Coronary artery (tissue), 2 donors: Measurements from ENCODE around the gene CCR2.
A peak's percentile ranks its signal among the peaks of the same experiment; 100 is the strongest.
"Not testable (repeated sequence)": the region's sequence is repeated elsewhere in the genome, so short reads cannot be mapped to it uniquely, and the experiment has no call there.

ENCODE experiments used
- DNase-seq: peaks from one replicate; pipeline ENCODE4 v3.0.0-alpha.2; 2017; ENCODE audit warnings: low spot score
- H3K27ac ChIP-seq, 2 donors: fragments of 200-600 bp; sonication (generic); one replicate each; pipeline ENCODE4 v1.5.1; 2016 to 2019
- H3K4me3 ChIP-seq: fragments of 200-600 bp; sonication (generic); 2 replicates; pipeline ENCODE4 v1.5.1; 2016; ENCODE audit warnings: mild to moderate bottlenecking, moderate library complexity
- TF ChIP-seq, protein P1 (sequence below): fragments of 200-600 bp; sonication (generic); IDR thresholded peaks from one replicate; pipeline ENCODE4 v1.5.1; 2019; ENCODE audit warnings: antibody characterized with exemption

Gene CCR2

DNA sequence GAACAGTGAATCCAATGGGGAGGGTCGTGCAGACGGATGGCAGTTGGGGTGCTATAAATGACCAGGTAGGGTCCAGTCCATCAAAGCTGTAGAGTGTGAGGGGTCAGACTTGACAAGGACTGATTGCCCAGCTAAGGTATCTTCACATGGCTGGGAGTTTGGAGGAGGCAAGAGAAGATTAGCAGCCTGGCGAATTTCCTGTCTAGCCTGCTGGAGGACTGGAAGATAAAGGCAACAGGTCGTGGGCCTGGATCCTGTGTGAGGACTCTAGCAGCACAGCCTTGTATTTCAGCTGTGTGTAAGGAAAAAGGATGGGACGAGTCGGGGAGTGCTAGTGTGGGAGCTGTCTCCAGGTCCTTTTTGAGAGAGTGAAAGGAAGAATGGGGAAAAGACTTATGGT is 35.4 kb downstream of the CCR2 start:
- H3K27ac ChIP-seq = no peak overlapping the region
- no peak overlapping the region for H3K4me3 ChIP-seq
- TF ChIP-seq, protein P1, sequence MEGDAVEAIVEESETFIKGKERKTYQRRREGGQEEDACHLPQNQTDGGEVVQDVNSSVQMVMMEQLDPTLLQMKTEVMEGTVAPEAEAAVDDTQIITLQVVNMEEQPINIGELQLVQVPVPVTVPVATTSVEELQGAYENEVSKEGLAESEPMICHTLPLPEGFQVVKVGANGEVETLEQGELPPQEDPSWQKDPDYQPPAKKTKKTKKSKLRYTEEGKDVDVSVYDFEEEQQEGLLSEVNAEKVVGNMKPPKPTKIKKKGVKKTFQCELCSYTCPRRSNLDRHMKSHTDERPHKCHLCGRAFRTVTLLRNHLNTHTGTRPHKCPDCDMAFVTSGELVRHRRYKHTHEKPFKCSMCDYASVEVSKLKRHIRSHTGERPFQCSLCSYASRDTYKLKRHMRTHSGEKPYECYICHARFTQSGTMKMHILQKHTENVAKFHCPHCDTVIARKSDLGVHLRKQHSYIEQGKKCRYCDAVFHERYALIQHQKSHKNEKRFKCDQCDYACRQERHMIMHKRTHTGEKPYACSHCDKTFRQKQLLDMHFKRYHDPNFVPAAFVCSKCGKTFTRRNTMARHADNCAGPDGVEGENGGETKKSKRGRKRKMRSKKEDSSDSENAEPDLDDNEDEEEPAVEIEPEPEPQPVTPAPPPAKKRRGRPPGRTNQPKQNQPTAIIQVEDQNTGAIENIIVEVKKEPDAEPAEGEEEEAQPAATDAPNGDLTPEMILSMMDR = no peak
- DNase-seq = peak; percentile 28

DNA sequence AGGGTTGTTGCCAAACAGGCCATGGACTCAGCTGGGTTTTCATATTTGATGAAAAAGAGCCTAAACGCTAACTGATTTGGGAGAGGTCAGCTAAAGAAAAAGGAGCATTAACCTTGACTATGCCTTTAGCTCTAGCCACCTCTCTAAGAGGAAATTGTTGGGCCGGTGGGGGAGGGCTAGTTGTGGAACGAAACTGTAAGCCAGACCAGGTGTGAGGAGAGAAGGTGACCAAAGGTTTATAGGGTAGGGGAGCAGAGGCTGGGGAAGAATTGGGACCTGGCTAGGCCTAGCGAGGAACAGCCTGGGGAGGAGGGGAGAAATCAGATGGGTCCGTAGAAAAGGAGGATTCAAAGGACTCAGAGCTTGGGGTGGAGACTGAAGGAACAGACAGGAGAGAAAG is 37.6 kb downstream of the CCR2 start:
- H3K27ac ChIP-seq, H3K4me3 ChIP-seq: not testable (repeated sequence)
- DNase-seq = peak; percentile 31

- no peak overlapping the region for H3K4me3 ChIP-seq
- TF ChIP-seq, protein P1 = no peak
- H3K27ac ChIP-seq = no peak overlapping the region
- peak; percentile 33 for DNase-seq
Observed at GRCh38 chr3:46393011-46393410, 39.1 kb downstream of the CCR2 start.

DNA sequence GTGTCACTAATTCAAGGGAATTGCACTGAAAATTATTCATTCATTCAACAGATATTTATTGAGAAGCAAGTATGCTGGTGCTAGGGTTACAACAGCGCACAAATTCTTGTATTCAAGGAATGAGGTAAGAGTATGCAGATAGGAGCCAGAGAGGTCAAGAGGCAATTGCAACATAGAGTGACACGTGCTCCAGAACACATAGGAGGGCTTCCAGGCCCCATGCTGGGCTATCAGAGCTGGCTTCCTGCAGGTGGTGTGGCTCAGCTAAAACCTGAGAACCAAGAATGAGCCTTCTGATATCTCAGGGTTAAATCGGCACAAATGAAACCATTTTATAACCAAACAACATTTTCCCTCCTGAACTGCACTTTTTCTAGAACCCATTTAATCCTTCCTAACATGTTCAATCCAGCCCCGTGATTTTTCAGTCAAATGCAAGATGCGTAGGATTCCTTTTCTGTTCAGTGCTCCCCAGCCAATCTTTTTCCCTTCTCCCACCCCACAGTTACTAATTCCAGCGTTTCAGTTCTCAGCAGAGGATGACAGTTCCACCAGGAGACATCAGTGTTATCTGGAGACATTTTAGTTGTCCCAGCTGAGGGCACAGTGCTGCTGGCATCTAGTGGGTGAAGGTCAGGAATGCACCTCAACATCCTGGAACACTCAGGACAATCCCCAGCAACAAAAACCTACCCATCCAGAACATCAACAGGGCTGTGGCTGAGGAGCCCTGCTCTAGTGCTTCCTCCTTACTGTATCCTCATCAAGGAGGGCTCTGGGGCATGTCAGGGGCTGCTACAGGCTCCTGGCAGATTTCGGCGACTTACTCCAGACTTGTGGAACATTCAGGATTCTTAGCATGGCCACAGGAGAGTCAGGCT is 39.9 kb downstream of the CCR2 start:
- peak; percentile 33 for DNase-seq
- no peak overlapping the region for H3K27ac ChIP-seq

DNA sequence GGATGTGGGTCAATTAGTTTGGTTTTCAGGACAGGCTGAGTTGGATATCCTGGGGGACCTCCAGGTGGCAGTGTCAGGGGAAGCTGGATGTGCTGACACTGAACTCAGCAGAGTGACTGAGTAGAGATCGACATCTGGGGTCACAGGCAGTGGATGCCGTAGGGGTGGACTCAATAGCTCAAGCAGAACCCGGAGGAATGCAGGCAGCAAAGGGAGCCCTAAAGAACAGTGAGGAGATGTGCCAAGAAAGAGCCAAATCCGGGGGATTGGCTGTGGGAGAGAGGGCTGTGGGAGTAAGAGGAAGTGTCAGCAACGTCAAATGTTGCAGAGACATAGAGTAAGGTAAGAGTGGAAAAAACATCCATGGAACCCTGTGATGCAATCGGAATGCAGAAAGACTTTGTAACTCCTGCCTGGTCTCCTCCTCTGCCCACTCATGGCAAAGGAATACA is 41.3 kb downstream of the CCR2 start:
- peak; percentile 28 for DNase-seq
- H3K27ac ChIP-seq = no peak overlapping the region
- TF ChIP-seq, protein P1 = no peak

More for the DNA sequence above, 39.9 kb downstream of the CCR2 start:
- H3K4me3 ChIP-seq = no peak overlapping the region
- TF ChIP-seq, protein P1 = no peak

GRCh38 chr3:46395766-46396530 is 42.0 kb downstream of the CCR2 start:
- TF ChIP-seq, protein P1 = no peak
- no peak overlapping the region for H3K27ac ChIP-seq
- peak; percentile 19 for DNase-seq
- no peak overlapping the region for H3K4me3 ChIP-seq

More for the DNA sequence above, 41.3 kb downstream of the CCR2 start:
- no peak overlapping the region for H3K4me3 ChIP-seq

DNA sequence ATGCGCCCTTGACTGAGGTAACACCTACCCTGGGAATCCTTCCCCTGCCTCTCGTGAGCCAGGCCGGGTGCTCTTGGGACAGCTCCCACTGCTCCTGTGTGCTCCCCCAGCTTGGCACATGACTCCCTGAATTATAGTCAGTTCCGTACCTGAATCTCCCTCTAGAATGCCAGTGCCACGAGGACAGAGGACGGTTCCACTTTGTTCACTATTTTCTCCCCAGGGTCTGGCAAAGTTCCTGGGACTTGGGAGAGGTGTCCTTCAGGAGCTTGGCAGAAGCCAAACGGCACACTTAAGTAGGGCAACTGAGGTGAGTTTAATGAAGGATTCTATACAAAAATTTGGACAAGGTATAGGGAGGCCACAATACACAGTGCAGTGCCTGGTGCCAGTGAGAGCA is 43.2 kb downstream of the CCR2 start:
- TF ChIP-seq, protein P1 = no peak
- no peak for DNase-seq
- H3K27ac ChIP-seq = no peak overlapping the region
- H3K4me3 ChIP-seq = no peak overlapping the region
